Lower leg skin (tissue), 3 donors: ENCODE data around the gene AKT3.

Experiments used
- CTCF ChIP-seq, 3 donors: fragments of 450-650 bp; IDR thresholded peaks; one replicate each; pipeline ENCODE4 v1.5.1; 2016; ENCODE audit warnings: antibody characterized with exemption in 3 of 3, mild to moderate bottlenecking in 3 of 3, moderate library complexity in 2 of 3
- POLR2A ChIP-seq, 2 donors: fragments of 450-650 bp; IDR thresholded peaks; one replicate each; pipeline ENCODE4 v1.6.1; 2016 to 2017; ENCODE audit warnings: antibody characterized with exemption in 2 of 2, mild to moderate bottlenecking in 1 of 2, moderate library complexity in 1 of 2

GRCh38 chr1:243638186-243638585, 211.9 kb downstream of the AKT3 start:
- TF ChIP-seq CTCF (IDR thresholded peaks at IDR 0.05) (no peak), POLR2A (IDR thresholded peaks at IDR 0.05) (no peak)
